NCI-H1105 treated with DMSO at 0.1 percent for 48 hours (cell line): ENCODE measurements around the gene CACNA1D.
"Not testable (repeated sequence)": the region's sequence is repeated elsewhere in the genome, so short reads cannot be mapped to it uniquely, and the experiment has no call there.

Experiments
- DNase-seq: peaks from one replicate; lab custom pipeline; 2025; lab: John Stamatoyannopoulos, UW

The CACNA1D gene

GRCh38 chr3:53616971-53617892 lies 122.8 kb downstream of the CACNA1D start:
- DNase-seq: no peak

DNA sequence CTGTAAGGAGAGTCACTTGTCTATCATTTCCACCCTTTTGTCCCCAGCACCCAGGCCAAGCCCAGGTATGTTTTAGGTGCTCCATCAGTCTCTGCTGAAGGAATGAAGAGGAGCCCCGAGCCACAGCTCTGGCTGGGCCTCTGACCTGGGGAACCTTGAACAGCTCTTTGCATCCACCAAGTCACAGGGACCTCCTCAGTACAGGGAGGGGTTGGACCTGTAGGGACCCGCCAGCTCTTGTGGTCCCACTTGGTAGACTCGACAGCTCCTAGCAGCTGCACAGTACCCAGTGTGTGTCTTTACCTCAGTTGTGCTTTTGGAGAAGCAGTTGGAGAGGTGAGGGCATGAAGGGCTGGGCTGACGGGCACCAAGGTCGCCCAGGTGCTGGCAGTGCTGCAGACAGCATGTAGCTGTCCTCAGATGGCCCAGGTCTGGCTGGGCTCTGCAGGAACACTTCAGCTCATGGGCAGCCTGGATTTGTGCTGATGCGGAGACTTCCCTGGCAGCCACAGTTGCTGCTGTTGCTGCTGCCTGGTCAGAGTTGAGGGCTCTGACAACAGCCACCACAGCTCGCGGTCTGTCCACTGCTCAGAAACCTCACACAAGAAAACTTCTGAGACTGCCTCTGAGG lies 123.6 kb downstream of the CACNA1D start:
- DNase-seq: no peak

DNA sequence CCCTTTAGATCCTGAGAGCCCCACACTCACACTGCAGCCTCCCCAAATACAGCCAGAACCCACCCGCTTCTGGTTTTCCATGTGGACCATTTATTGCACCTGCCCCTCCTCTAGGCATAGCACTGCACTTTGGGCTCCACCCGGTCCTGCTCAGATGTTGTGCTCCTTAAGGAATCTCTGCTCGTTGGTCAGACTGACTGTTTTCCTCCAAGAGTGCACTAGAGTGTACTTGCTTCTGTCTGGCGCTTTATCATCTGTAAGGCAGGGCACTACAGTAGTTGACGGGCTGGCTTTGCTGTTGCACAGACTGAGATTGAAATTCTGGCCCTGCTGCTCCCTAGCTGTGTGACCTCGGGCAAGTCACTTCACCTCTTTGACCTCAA lies 124.1 kb downstream of the CACNA1D start:
- DNase-seq: no peak

DNA sequence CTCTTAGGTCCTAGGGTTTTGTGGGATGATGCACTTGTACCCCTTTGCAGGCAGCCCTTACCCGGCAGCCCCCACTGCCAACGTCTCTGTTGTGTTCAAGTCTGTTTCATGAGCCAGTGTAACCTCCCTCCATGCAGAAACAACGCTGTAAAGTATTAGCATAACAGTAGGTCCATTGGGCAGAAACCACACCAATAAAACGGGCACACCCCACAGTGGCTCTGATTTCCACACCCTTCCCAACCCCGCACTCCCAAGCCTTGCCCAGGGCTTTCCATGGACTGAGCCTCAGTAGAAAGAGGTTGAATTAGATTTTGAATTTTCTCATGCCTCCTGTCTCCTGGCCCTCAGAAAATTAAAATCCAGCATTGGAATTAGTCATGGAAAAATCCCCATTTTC lies 124.5 kb downstream of the CACNA1D start:
- no peak for DNase-seq

- peak; percentile 65 for DNase-seq
Measured at GRCh38 chr3:53624061-53624857, 129.8 kb downstream of the CACNA1D start.

DNA sequence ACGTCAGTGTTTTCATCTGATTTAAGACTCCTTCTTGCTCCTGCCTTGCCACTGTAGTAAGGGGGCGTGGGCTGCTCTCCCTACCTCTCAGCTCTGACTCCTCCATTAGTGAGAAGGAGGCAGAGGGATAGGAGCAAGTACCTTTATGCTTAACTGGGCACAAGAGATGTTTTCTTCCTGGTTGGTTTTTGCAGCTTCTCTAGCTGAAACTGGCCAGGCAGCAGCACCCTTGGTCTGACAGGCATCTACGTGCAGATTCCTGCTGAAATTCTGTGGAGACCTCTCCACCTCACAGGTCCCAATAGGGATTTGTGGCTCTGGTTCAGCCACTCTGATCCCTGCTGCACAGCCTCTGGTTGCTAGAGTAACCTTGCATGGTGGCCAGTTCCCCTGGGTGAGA lies 132.5 kb downstream of the CACNA1D start:
- DNase-seq: no peak

DNA sequence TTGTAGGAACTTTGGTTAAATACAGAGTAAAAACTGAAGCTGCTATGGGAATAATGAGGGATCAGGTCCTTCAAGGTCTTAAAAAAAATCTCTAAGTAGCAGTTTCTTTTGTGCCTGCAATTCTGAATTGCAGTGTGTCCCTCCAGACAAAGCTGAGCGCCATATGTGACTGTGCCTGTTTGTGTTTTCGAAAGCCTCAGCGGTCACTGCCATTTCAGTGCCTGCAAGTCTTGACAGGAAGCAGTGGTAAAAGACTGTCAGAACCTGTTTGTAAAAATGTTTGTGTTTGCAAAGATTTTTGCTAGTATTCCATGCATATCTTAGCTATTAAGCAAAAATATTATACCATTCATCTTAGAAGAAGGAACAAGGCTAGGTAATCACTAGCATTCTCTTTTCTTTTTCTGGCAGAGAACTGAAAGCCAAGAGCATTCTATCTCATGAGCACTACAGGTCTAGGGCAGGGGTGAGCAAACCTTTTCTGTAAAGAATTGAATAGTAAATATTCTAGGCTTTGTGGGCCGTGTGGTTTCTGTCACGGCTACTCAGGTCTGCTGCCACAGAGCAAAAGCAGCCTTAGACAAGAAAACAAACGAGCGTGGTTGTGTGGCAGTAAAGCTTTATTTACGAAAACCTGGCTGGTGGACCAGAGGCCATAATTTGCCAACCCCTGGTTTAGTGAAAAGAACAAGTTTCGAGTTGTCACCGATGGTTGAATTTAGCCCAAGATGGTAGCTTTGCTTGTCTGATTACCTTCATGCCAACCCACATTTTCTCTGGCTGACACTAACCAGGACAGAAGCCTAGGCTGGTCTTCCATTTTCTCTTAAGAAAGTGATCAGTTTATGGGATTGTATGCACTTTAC lies 134.4 kb downstream of the CACNA1D start:
- peak; percentile 13 for DNase-seq

DNA sequence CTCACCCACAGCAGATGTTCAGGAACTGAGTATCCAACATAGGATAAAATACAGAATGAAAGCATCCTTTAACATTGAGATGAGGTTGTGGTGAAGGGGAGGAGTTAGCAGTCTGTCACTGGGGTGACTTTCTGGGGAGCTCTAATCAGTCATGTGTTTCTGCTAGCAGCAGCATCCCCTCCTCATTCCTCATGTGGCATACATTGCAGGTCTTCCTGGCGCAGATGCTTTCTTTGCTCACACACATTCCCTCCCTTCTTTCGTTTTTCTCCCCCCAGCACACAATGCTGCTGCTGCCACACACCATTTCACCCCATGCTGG lies 135.0 kb downstream of the CACNA1D start:
- no peak for DNase-seq

GRCh38 chr3:53630547-53630946 lies 136.1 kb downstream of the CACNA1D start:
- no peak for DNase-seq

GRCh38 chr3:53633197-53633787 lies 138.9 kb downstream of the CACNA1D start:
- DNase-seq: no peak

DNA sequence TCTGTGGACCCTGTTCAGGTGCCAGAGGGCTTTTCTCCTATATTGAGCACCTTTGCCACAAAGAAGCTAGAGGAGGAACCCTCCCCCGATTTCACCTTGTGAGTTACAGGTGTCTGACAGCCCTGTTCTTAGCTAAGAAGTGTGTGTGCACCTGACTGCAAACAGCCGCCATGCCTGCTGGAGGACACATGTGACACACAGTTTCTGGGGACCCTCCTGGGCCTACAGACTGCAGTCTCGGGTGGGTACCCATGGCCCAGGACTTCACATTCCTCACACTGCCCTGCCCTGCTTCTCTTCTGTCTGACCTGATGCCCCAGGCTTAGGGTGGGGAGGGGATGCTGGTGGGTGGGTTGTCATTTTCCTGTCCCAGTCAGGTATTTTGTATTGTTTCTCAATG lies 140.6 kb downstream of the CACNA1D start:
- no peak for DNase-seq

DNA sequence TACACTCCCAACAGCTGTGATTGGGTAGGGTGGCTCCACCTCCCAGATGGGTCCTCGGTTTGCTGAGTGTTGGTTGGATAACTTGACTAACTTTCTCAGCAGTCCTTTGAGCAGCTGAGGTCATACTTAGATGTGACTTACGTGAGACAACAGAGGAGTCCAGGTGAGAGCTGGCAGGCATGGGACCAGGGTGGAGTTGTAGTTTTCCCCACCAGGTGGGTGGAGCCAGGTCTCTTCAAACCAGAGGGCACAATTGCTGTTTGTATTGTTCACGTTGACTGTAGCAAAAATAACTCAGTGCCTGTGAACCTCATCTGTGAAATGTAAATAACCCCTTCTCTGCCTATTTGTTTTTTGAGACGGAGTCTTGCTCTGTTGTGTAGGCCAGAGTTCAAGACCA lies 144.4 kb downstream of the CACNA1D start:
- not testable (repeated sequence) for DNase-seq

GRCh38 chr3:53641397-53641796 lies 147.0 kb downstream of the CACNA1D start:
- DNase-seq: no peak

DNA sequence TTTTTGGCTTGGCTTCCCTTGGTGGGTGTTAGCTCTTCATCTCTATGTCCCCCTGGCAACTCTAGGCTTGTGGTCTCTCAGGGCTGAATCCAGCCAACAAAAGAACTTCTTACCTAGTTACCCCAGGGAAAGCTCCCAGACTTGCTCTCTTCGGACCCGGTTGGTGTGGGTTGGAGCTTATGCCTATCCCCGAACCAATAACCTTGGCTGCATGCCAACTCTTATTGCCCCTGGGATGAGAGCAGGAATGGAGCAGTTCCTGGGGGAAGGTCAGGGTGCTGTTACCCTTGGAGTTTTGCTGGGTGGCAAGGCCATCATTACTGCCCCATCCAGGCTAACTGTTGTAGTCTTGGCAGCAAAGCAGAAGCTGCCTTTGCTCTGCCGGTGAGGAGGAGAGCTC lies 147.8 kb downstream of the CACNA1D start:
- DNase-seq: no peak

DNA sequence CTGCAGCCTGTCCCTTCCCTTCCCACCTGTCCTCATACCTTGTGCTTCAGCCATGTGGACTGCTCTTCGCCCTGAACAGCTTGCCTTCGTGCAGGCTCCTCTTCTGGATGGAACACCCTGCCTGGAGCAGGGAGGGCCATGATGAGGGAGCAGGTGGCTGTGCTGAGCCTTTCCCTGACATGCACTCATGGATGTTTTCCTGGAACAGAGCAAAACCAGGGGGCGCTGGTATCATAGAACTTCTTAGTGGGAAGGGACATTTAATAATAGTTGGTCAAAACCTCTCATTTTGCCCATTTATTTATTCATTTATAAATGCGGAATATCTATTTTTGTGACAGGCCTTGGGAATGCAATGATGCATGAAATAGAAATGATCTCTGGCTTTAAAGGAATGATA lies 149.3 kb downstream of the CACNA1D start:
- no peak for DNase-seq

GRCh38 chr3:53645754-53646153 lies 151.3 kb downstream of the CACNA1D start:
- no peak for DNase-seq

GRCh38 chr3:53646723-53647122 lies 152.3 kb downstream of the CACNA1D start:
- DNase-seq: no peak

DNA sequence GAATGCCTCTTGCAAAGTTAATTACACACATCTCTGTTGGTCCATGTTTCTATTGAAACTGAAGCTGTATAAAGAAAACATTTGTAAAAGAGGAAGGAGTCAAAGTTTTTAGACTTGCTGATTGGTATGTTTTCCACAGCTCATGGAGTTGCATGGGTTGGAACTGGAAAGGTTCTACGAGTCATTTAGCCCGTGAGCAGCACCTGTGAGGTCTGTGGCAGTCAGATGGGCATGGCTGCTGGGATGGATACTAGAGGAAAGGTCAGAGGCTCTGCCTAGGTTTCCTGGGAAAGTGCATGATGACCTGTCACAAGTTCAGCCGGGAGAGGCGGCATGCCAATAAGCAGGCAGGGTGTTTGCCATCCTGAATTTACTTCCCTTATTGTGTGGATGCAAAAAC lies 155.4 kb downstream of the CACNA1D start:
- no peak for DNase-seq

- DNase-seq: no peak
Measured at GRCh38 chr3:53650424-53650823, 156.0 kb downstream of the CACNA1D start.

- no peak for DNase-seq
Measured at GRCh38 chr3:53650928-53651661, 156.7 kb downstream of the CACNA1D start.

GRCh38 chr3:53651927-53652326 lies 157.5 kb downstream of the CACNA1D start:
- no peak for DNase-seq
